ENCODE results near the gene MMS22L. TPM values are rescaled to one million over a fixed set of nuclear protein-coding genes. Genes with fewer than 3 reads are reported as not detected.

MMS22L gene
- total RNA-seq, 1 experiment from 2014 or later: 52.8 TPM

GRCh38 chr6:97316978-97317377 lies 34.0 kb upstream of the MMS22L start:
- Histone ChIP-seq H3K23ac (ENCODE audit: insufficient read length, low read depth, low read length) (no peak overlapping the region), H3K4me1 (ENCODE audit: insufficient read depth, low read length) (no peaks in the 10 kb centered on the region)

More at GRCh38 chr6:97316978-97317377, 34.0 kb upstream of the MMS22L start:
- DNase-seq: no peak
- Mint-ChIP-seq H3K27me3 (ENCODE audit: low read depth) (no peaks in the 10 kb centered on the region), H3K27ac (peak overlapping the region in 1 of 3 experiments; percentile 26; a peak in 1 of 7 replicates), H3K9me3 (no peaks in the 10 kb centered on the region; a peak in 1 of 5 replicates), H3K4me3 (no peak overlapping the region), H3K36me3 (ENCODE audit: insufficient read depth in 1 of 3, low read depth in 3 of 3) (no peaks in the 10 kb centered on the region; a peak in 1 of 7 replicates), H3K4me1 (peaks cover 3% of the 10 kb centered on the region in 2 experiments; a peak in 2 of 4 replicates)
- Histone ChIP-seq H3K9ac (ENCODE audit: extremely low read depth, insufficient read length, low read length) (no peak overlapping the region), H3K27me3 (ENCODE audit: insufficient read depth, low read length) (no peaks in the 10 kb centered on the region), H3K23me2 (ENCODE audit: insufficient read length, low read depth, low read length, poor library complexity, severe bottlenecking) (no peaks in the 10 kb centered on the region), H3K27ac (ENCODE audit: insufficient read length, low read depth, low read length) (no peak overlapping the region), H3K4me2 (ENCODE audit: insufficient read depth, insufficient read length, low read length) (no peak overlapping the region), H2BK20ac (ENCODE audit: low read depth, low read length, poor library complexity, severe bottlenecking) (no peak overlapping the region), H3K79me1 (ENCODE audit: insufficient read depth, low read depth, low read length, poor library complexity, severe bottlenecking) (no peaks in the 10 kb centered on the region), H4K91ac (ENCODE audit: insufficient read length, low read depth, low read length) (no peak overlapping the region), H4K5ac (ENCODE audit: insufficient read length, low read depth, low read length) (no peak overlapping the region), H3K18ac (ENCODE audit: insufficient read length, low read depth, low read length) (no peak overlapping the region), H4K20me1 (ENCODE audit: control insufficient read depth, insufficient read depth, insufficient read length) (no peaks in the 10 kb centered on the region), H3K4ac (ENCODE audit: low read depth, low read length) (no peak overlapping the region), H2BK15ac (ENCODE audit: low read depth, low read length) (no peak overlapping the region), H3K14ac (ENCODE audit: insufficient read depth, low read length) (no peak overlapping the region), H2BK12ac (ENCODE audit: insufficient read length, low read depth, low read length) (no peak overlapping the region), H2AFZ (ENCODE audit: low read length) (no peak overlapping the region), H2BK120ac (ENCODE audit: low read depth, low read length, poor library complexity, severe bottlenecking) (no peak overlapping the region), H4K8ac (replicated peaks; ENCODE audit: insufficient read length, low read depth, low read length) (no peak overlapping the region), H2AK5ac (ENCODE audit: insufficient read length, low read length) (no peak overlapping the region), H3K9me3 (ENCODE audit: control insufficient read depth, low read depth, low read length) (no peaks in the 10 kb centered on the region), H3K79me2 (ENCODE audit: insufficient read depth, low read length) (no peaks in the 10 kb centered on the region), H3T11ph (ENCODE audit: low read length) (no peak overlapping the region), H3K56ac (ENCODE audit: insufficient read length, low read depth, low read length) (no peak overlapping the region), H2BK5ac (ENCODE audit: insufficient read length, low read length) (no peak overlapping the region)
- TF ChIP-seq CTCF (conservative IDR thresholded peaks at IDR 0.05): no peak

All from H9 (cell line).